Mucosa of descending colon (tissue), 3 donors: ENCODE data around the gene RNASE8. TPM values are rescaled to one million over a fixed set of nuclear protein-coding genes. Genes with fewer than 3 reads are reported as not detected.

ENCODE experiments used
- ATAC-seq: fragments of 200-7000 bp; cut with Tn5 transposase; one replicate; pipeline ENCODE4 v1.9.1; 2020; ENCODE audit warnings: mild to moderate bottlenecking, moderate library complexity
- DNase-seq, 3 donors: peaks; one replicate each; pipeline ENCODE4 v3.0.0-alpha.2; 2020
- H3K36me3 ChIP-seq: fragments of 200-600 bp; one replicate; pipeline ENCODE4 v1.8.0; 2021; ENCODE audit warnings: low read depth, mild to moderate bottlenecking
- H3K4me1 ChIP-seq: fragments of 200-600 bp; one replicate; pipeline ENCODE4 v1.8.0; 2021; ENCODE audit warnings: low read depth, mild to moderate bottlenecking
- H3K4me3 ChIP-seq: fragments of 200-600 bp; one replicate; pipeline ENCODE4 v1.8.0; 2021; ENCODE audit warnings: mild to moderate bottlenecking
- H3K9me3 ChIP-seq: fragments of 200-600 bp; one replicate; pipeline ENCODE4 v1.8.0; 2021; ENCODE audit warnings: mild to moderate bottlenecking
- CTCF ChIP-seq: fragments of 200-600 bp; IDR thresholded peaks from one replicate; pipeline ENCODE4 v1.8.0; 2022; ENCODE audit warnings: antibody characterized with exemption, mild to moderate bottlenecking
- intact Hi-C, 2 donors: fragments of 100-400 bp; cut with DNase I in 1 of 2; cut with micrococcal nuclease in 1 of 2; formaldehyde crosslinking; loops; one replicate each; pipeline versions ENCODE4 v1.11.0 to v1.11.1; 2022; cut with DNase I, micrococcal nuclease
- microRNA-seq: library from miRNA; unstranded; fragments of <30 nt; microRNA quantifications from one replicate; pipeline ENCODE4, GENCODE V29; 2019
- total RNA-seq, 3 donors: library from RNA; stranded (reverse); fragmentation: NEBNext Ultra II Directional in 2 of 3; extraction: Animal tissue kit (Norgen Biotek cat#: 25700) in 2 of 3; gene quantifications; one replicate each; pipeline versions ENCODE4 v1.2.1 to v1.2.4, GENCODE V29; 2021 to 2023
- donor health status: DM: no; HTN: no; CAD: no; lungs with moderate emphysema.
- donor health status: DM: no; HTN: no; CAD: no.
- donor health status: DM: no; HTN: yes; CAD: no.

RNASE8 gene
- total RNA-seq, 3 donors from 2014 or later = not detected

- H3K4me1 ChIP-seq = peaks cover 54% of the 10 kb centered on the region
- ATAC-seq (no peak), DNase-seq (peak in 1 of 3 donors; percentile 46)
- H3K9me3 ChIP-seq = no peaks in the 10 kb centered on the region
- intact Hi-C loops = loop anchor here (2.0 to 10.0 kb wide), 2 partner anchors 36 to 420 kb away; partner anchors contain the start of genes ANG (in 1 of the 2) and RNASE4 (in 1 of the 2)
- H3K4me3 ChIP-seq = no peak overlapping the region
- no peak for TF ChIP-seq CTCF
- H3K36me3 ChIP-seq = no peaks in the 10 kb centered on the region
Measured at GRCh38 chr14:21105095-21105494, 47.5 kb downstream of the RNASE8 start.

GRCh38 chr14:21106176-21106497 is 48.5 kb downstream of the RNASE8 start:
- Histone ChIP-seq H3K9me3 (no peaks in the 10 kb centered on the region), H3K36me3 (no peaks in the 10 kb centered on the region), H3K4me3 (no peak overlapping the region), H3K4me1 (peaks cover 54% of the 10 kb centered on the region)
- intact Hi-C loops = loop anchor here in 1 of 2 donors (10.0 kb wide), 1 partner anchor 421 kb away; the partner anchor contains the start of genes ANG and RNASE4
- TF ChIP-seq CTCF = no peak
- ATAC-seq (no peak), DNase-seq (no peak)

- intact Hi-C loops = loop anchor here in 1 of 2 donors (10.0 kb wide), 1 partner anchor 422 kb away; the partner anchor contains the start of genes ANG and RNASE4
- peak; percentile 88 for TF ChIP-seq CTCF
- Histone ChIP-seq H3K36me3 (no peaks in the 10 kb centered on the region), H3K9me3 (no peaks in the 10 kb centered on the region), H3K4me3 (no peak overlapping the region), H3K4me1 (peaks cover 50% of the 10 kb centered on the region)
- peak; percentile 80 to 95 (median 91) for DNase-seq
- peak; percentile 25 for ATAC-seq
Measured at GRCh38 chr14:21106498-21107282, 49.1 kb downstream of the RNASE8 start.

GRCh38 chr14:21107283-21107800 is 49.7 kb downstream of the RNASE8 start:
- Histone ChIP-seq H3K4me3 (no peak overlapping the region), H3K9me3 (no peaks in the 10 kb centered on the region), H3K36me3 (no peaks in the 10 kb centered on the region), H3K4me1 (peaks cover 44% of the 10 kb centered on the region)
- intact Hi-C loops = loop anchor here in 1 of 2 donors (10.0 kb wide), 1 partner anchor 423 kb away; the partner anchor contains the start of genes ANG and RNASE4
- ATAC-seq (no peak), DNase-seq (no peak)
- no peak for TF ChIP-seq CTCF

Small RNAs within 50 kb of the gene (microRNA-seq; reads per million reads assigned to microRNA genes)
- gene MIR6717 = not detected

Other genes starting within 250 kb of the RNASE8 start
- not detected for gene RNASE3, start 166.4 kb upstream of the RNASE8 start, total RNA-seq
- gene RNASE2, start 102.3 kb upstream of the RNASE8 start, total RNA-seq = 1 to 10 TPM in 1 of 3 donors, under 1 TPM in 1, not detected in 1; 0.96 to 4.0 TPM
- gene METTL17, start 67.8 kb upstream of the RNASE8 start, total RNA-seq = 10 to 100 TPM; 61.1 to 87.3 (median 73.1) TPM
- 1 to 10 TPM in 2 of 3 donors, under 1 TPM in 1; 0.28 to 4.9 (median 2.0) TPM for gene SLC39A2, start 58.5 kb upstream of the RNASE8 start, total RNA-seq
- gene NDRG2, start 32.8 kb upstream of the RNASE8 start, total RNA-seq = 100 to 1,000 TPM; 156 to 212 (median 188) TPM
- gene TPPP2, start 27.6 kb upstream of the RNASE8 start, total RNA-seq = 1 to 10 TPM in 1 of 3 donors, under 1 TPM in 1, not detected in 1; 0.58 to 2.3 TPM
- not detected for gene RNASE13, start 23.0 kb upstream of the RNASE8 start, total RNA-seq
- gene RNASE7, start 15.5 kb upstream of the RNASE8 start, total RNA-seq = under 1 TPM in 2 of 3 donors, not detected in 1; 0.19 to 0.32 TPM
- gene ARHGEF40, start 12.5 kb downstream of the RNASE8 start, total RNA-seq = 10 to 100 TPM; 44.3 to 69.3 (median 47.8) TPM
- gene ZNF219, start 40.8 kb downstream of the RNASE8 start, total RNA-seq = 100 to 1,000 TPM in 1 of 3 donors, 10 to 100 TPM in 2; 56.6 to 103 (median 58.2) TPM
- 10 to 100 TPM; 20.2 to 46.0 (median 43.9) TPM for gene TMEM253, start 43.2 kb downstream of the RNASE8 start, total RNA-seq
- gene OR5AU1, start 98.2 kb downstream of the RNASE8 start, total RNA-seq = not detected
- gene HNRNPC, start 211.6 kb downstream of the RNASE8 start, total RNA-seq = 100 to 1,000 TPM; 273 to 334 (median 312) TPM
- gene RPGRIP1, start 222.3 kb downstream of the RNASE8 start, total RNA-seq = under 1 TPM in 2 of 3 donors, not detected in 1; 0.09 to 0.20 TPM